MCF 10A (cell line): ENCODE measurements around the gene TNS2. TPM values are rescaled to one million over a fixed set of nuclear protein-coding genes. Genes with fewer than 3 reads are reported as not detected.

Experiments
- BruUV-seq: library from RNA; stranded (reverse); fragments of 400-500 nt; replicated peaks from 2 replicates; lab custom pipeline; 2021; lab: Mats Ljungman, UMichigan
- CTCF ChIA-PET: fragments of 300-600 bp; sonication (Branson Sonifier 250); formaldehyde crosslinking; extraction: SDS; loops from one replicate; lab custom pipeline; 2021; ENCODE audit warnings: antibody characterized with exemption, inconsistent platforms; lab: Yijun Ruan, JAX
- POLR2A ChIA-PET: fragments of 300-600, 350-650 bp; sonication (Branson Sonifier 250); formaldehyde crosslinking; extraction: SDS; loops from one replicate; lab custom pipeline; 2020; ENCODE audit warnings: antibody characterized with exemption, inconsistent platforms; lab: Yijun Ruan, JAX
- DNase-seq: peaks from one replicate; pipeline ENCODE4 v3.0.0-alpha.2; 2018; ENCODE audit not compliant: unreplicated experiment
- H3K27ac Mint-ChIP-seq: one replicate; pipeline ENCODE4 v1.8.0; 2022; ENCODE audit warnings: mild to moderate bottlenecking, low read depth, mixed read lengths; ENCODE audit not compliant: unreplicated experiment
- H3K27me3 Mint-ChIP-seq: one replicate; pipeline ENCODE4 v1.8.0; 2022; ENCODE audit warnings: mixed read lengths; ENCODE audit not compliant: insufficient read depth, unreplicated experiment
- H3K36me3 Mint-ChIP-seq: one replicate; pipeline ENCODE4 v1.8.0; 2022; ENCODE audit warnings: mild to moderate bottlenecking, moderate library complexity, mixed read lengths; ENCODE audit not compliant: insufficient read depth, unreplicated experiment
- H3K4me1 Mint-ChIP-seq: one replicate; pipeline ENCODE4 v1.8.0; 2022; ENCODE audit warnings: mixed read lengths; ENCODE audit not compliant: insufficient read depth, unreplicated experiment
- H3K4me3 Mint-ChIP-seq: one replicate; pipeline ENCODE4 v1.8.0; 2022; ENCODE audit warnings: mild to moderate bottlenecking, moderate library complexity, mixed read lengths; ENCODE audit not compliant: unreplicated experiment
- H3K9me3 Mint-ChIP-seq: one replicate; pipeline ENCODE4 v1.8.0; 2022; ENCODE audit warnings: mixed read lengths; ENCODE audit not compliant: unreplicated experiment
- intact Hi-C: fragments of 100-400 bp; cut with micrococcal nuclease; formaldehyde crosslinking; loops from 2 replicates; pipeline ENCODE4 v1.14.1; 2022
- total RNA-seq: library from RNA; stranded (reverse); gene quantifications from 2 replicates; pipeline ENCODE4 v1.2.3, GENCODE V29; 2022
- TF ChIP-seq, protein P1 (sequence below): fragments of 200-600 bp; IDR thresholded peaks from one replicate; pipeline ENCODE4 v1.8.0; 2022; ENCODE audit warnings: antibody characterized with exemption, mild to moderate bottlenecking; ENCODE audit not compliant: unreplicated experiment

TNS2 gene
- total RNA-seq, 1 experiment from 2014 or later = 22.3 TPM

- H3K36me3 Mint-ChIP-seq = peaks cover 48% of the 10 kb centered on the region
- no peaks in the 10 kb centered on the region for H3K27me3 Mint-ChIP-seq
- TF ChIP-seq, protein P1, sequence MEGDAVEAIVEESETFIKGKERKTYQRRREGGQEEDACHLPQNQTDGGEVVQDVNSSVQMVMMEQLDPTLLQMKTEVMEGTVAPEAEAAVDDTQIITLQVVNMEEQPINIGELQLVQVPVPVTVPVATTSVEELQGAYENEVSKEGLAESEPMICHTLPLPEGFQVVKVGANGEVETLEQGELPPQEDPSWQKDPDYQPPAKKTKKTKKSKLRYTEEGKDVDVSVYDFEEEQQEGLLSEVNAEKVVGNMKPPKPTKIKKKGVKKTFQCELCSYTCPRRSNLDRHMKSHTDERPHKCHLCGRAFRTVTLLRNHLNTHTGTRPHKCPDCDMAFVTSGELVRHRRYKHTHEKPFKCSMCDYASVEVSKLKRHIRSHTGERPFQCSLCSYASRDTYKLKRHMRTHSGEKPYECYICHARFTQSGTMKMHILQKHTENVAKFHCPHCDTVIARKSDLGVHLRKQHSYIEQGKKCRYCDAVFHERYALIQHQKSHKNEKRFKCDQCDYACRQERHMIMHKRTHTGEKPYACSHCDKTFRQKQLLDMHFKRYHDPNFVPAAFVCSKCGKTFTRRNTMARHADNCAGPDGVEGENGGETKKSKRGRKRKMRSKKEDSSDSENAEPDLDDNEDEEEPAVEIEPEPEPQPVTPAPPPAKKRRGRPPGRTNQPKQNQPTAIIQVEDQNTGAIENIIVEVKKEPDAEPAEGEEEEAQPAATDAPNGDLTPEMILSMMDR = no peak
- H3K27ac Mint-ChIP-seq = no peak overlapping the region
- intact Hi-C loops = loop anchor here (2.0 kb wide), 1 partner anchor 123 kb away; no protein-coding TSS in a partner anchor
- H3K4me3 Mint-ChIP-seq = no peak overlapping the region
- no TSS peak for BruUV-seq
- ChIA-PET POLR2A (interaction anchor here (0.5 to 2.6 kb wide), 6 partner anchors 12 to 1473 kb away, joined by 3 to 39 read pairs (median 4); partner anchors contain the start of genes AAAS and IGFBP6), CTCF (interaction anchor here (0.6 to 15.4 kb wide), 20 partner anchors 11 to 406 kb away, joined by 3 to 267 read pairs (median 6); partner anchors contain the start of genes IGFBP6, SOAT2 and SPRYD3)
- no peak for DNase-seq
- no peaks in the 10 kb centered on the region for H3K9me3 Mint-ChIP-seq
- H3K4me1 Mint-ChIP-seq = peaks cover 11% of the 10 kb centered on the region
Measured at GRCh38 chr12:53067074-53067992, 17.5 kb downstream of the TNS2 start.

- no peak overlapping the region for H3K27ac Mint-ChIP-seq
- ChIA-PET CTCF (interaction anchor here (0.6 to 15.4 kb wide), 11 partner anchors 10 to 223 kb away, joined by 3 to 267 read pairs (median 3); partner anchors contain the start of genes IGFBP6, SOAT2 and SPRYD3), POLR2A (interaction anchor here (0.8 to 1.0 kb wide), 2 partner anchors 9 to 12 kb away, joined by 3 read pairs; no protein-coding TSS in a partner anchor)
- H3K9me3 Mint-ChIP-seq = no peaks in the 10 kb centered on the region
- H3K36me3 Mint-ChIP-seq = peaks cover 55% of the 10 kb centered on the region
- peaks cover 11% of the 10 kb centered on the region for H3K4me1 Mint-ChIP-seq
- no peak overlapping the region for H3K4me3 Mint-ChIP-seq
- DNase-seq = no peak
- BruUV-seq = no TSS peak
- TF ChIP-seq, protein P1 = no peak
- no peaks in the 10 kb centered on the region for H3K27me3 Mint-ChIP-seq
- intact Hi-C loops = loop anchor here (2.0 kb wide), 1 partner anchor 123 kb away; no protein-coding TSS in a partner anchor
Measured at GRCh38 chr12:53067993-53068770, 18.3 kb downstream of the TNS2 start.

GRCh38 chr12:53068811-53069585 lies 19.1 kb downstream of the TNS2 start:
- Mint-ChIP-seq H3K27ac (no peak overlapping the region), H3K4me1 (peaks cover 12% of the 10 kb centered on the region), H3K4me3 (no peak overlapping the region), H3K36me3 (peaks cover 57% of the 10 kb centered on the region), H3K27me3 (no peaks in the 10 kb centered on the region), H3K9me3 (no peaks in the 10 kb centered on the region)
- intact Hi-C loops = no loop called here
- no TSS peak for BruUV-seq
- DNase-seq = no peak
- ChIA-PET POLR2A (interaction anchor here (1.0 kb wide), 1 partner anchor 8 kb away, joined by 3 read pairs; no protein-coding TSS in a partner anchor), CTCF (interaction anchor here (0.6 to 15.4 kb wide), 7 partner anchors 9 to 222 kb away, joined by 3 to 267 read pairs (median 5); partner anchors contain the start of genes IGFBP6, SOAT2 and SPRYD3)
- TF ChIP-seq, protein P1 = no peak
